Iris pigment epithelial cell (primary cell): ENCODE measurements around the gene SPAG17.

Experiments used
- DNase-seq: peaks from one replicate; pipeline ENCODE4 v3.0.0-alpha.2; 2011; ENCODE audit warnings: low read depth

SPAG17 gene

GRCh38 chr1:118160806-118161205 is 24.2 kb downstream of the SPAG17 start:
- no peak for DNase-seq

DNA sequence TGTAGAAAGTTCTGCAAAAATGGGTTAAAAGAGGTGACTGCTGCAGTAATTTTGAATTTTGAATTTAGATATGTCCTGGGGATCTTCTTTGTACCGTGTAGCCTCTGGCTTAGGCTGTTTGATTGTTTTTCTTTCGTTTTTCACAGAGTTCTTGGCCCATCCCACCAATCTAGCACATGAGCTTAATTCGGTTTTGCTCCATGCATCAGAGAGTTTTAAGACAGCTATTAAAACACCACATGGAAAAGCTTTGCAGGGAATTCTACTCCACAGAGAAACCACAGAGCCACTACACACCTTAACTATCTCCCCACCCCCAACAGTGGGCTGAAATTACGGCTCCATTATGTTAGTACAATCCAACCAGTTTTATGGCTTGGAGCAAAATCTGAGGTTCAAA is 25.5 kb downstream of the SPAG17 start:
- no peak for DNase-seq

GRCh38 chr1:118158924-118159323 is 26.1 kb downstream of the SPAG17 start:
- DNase-seq = peak; percentile 64

DNA sequence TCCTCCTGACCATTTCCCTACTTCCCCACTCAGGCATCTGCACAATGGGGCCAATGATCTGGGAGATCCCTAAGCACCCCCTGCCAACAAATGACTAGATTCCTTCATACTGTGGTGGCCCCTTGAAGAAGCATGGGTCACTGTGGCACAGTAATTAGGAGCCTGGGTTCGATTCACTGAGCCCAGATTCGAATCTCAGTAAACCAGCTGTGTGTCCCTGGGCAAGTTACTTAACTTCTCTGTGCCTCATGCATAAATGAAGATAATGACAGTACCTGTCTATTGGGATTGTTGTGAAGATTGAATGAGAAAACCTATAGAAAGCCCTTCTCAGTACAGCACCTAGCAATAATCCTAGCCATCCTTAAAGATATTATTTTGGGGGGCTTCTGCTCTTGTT is 27.5 kb downstream of the SPAG17 start:
- DNase-seq = no peak

- no peak for DNase-seq
Observed at GRCh38 chr1:118155106-118155505, 29.9 kb downstream of the SPAG17 start.

GRCh38 chr1:118154220-118154619 is 30.8 kb downstream of the SPAG17 start:
- DNase-seq = peak; percentile 3

- peak; percentile 64 for DNase-seq
Observed at GRCh38 chr1:118151312-118151937, 33.6 kb downstream of the SPAG17 start.

GRCh38 chr1:118149799-118150198 is 35.2 kb downstream of the SPAG17 start:
- DNase-seq = no peak

- DNase-seq = peak; percentile 16
Observed at GRCh38 chr1:118148034-118148433, 37.0 kb downstream of the SPAG17 start.

GRCh38 chr1:118147522-118147921 is 37.5 kb downstream of the SPAG17 start:
- peak; percentile 51 for DNase-seq

DNA sequence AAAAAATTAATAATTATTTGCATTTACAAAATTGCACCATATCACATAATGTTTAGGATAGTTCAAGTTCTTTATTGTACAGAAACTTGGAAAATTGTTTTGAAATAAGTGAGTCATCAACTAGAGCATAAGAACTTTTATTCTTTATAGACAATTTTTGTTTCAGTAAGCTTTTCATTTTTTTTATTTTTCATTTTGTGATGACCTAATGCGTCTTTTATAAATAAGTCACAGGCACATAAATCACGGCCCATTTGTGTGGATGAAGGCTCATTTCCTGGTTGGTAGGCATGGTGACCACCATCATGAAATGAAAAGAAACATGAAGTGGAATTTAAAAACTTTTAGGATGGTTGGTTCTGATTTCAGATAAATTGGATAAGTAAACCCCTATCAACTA is 39.3 kb downstream of the SPAG17 start:
- no peak for DNase-seq

DNA sequence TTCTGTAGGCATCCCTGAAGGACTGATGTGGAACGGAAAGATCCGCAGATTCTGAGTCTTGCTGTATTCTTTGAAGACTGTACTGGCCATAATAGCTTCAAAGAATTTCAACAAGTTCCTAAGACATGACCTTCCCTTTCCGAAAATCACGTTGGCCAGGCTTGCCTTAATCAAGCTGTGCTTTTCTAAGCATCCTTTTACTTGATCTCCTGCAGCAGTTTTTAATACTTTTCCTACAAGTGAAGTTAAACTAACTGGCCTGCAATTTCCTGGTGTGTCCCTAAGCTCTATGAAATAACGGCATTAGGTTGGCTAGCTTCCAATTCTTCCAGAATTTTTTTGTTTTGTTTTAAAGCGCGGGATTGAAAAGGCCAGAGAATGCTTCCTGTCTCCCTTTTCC is 40.3 kb downstream of the SPAG17 start:
- no peak for DNase-seq

GRCh38 chr1:118143831-118144230 is 41.2 kb downstream of the SPAG17 start:
- DNase-seq = no peak

DNA sequence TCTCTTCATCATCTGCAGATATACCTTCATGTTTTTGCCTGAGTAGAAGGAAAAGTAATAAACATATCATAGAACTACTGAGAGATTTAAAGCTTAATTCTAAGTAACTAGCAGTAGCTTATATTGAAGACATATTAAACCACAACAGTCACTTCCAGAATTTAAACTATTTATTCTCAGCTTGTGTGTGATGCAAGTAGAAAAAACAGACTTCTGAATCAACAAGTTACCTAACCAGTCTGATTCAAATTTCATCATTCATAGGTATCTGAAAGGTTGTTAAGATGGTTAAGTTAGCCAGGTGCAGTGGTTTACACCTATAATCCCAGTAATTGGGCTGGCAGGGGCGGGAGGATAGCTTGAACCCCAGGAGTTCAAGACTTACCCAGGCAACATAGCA is 41.9 kb downstream of the SPAG17 start:
- DNase-seq = no peak

DNA sequence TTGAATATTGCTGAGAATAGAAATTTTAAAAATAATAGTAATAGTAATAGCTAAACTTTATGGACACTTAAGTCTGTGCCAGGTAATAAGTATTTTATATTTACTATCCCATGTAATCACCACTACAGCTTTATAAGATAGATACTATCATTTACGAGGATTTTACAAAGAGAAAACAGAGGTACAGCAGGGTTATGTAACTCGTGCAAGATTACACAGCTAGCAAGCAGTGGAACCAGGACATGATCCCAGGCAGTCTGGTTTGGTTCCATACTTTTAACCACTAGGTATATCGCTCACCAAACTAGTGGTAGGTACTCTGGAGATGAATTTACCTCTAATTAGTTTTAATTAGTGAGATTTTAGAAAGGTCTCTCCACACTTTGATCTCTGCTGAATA is 42.5 kb downstream of the SPAG17 start:
- DNase-seq = no peak

- no peak for DNase-seq
Observed at GRCh38 chr1:118137900-118138299, 47.1 kb downstream of the SPAG17 start.

- peak; percentile 57 for DNase-seq
Observed at GRCh38 chr1:118136187-118136941, 48.7 kb downstream of the SPAG17 start.

DNA sequence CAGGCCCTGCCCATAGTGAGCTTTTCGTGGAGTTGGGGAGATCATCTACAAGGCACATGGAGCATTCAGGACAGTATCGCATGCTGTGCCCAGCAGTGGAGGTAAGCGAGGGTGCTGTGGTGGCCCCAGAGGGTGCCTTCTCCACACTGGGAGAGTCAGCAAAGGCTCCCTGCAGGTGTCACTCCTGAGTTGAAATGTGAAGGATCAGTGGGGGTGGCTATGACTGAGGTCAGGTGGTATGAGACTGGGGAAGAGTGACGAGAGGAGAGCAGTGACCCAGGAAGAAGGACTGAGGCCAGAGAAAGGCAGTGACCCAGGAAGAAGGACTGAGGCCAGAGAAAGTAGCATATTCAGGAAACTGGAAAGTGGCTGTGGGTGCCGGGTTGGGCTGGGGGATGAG is 53.0 kb downstream of the SPAG17 start:
- DNase-seq = no peak

- DNase-seq = no peak
Observed at GRCh38 chr1:118128761-118129160, 56.3 kb downstream of the SPAG17 start.

DNA sequence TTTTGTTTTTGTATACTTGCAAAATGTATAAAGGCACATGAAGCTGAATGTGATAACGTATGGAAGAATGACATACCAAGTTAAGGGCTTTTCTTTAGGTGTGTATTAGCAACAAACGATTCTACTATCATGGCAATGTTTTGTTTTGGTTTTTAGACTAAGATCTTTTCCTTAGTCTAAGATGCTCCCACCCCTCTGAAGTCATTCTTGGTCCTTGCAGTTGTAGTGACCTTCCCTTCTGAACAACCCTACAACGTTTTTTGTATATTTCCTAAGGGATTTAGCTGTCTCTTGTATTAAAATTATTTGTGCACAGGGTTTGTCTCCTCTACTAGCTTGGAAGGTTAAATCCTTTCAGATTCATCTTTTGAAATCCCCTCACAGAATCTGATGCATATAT is 61.0 kb downstream of the SPAG17 start:
- DNase-seq = no peak

DNA sequence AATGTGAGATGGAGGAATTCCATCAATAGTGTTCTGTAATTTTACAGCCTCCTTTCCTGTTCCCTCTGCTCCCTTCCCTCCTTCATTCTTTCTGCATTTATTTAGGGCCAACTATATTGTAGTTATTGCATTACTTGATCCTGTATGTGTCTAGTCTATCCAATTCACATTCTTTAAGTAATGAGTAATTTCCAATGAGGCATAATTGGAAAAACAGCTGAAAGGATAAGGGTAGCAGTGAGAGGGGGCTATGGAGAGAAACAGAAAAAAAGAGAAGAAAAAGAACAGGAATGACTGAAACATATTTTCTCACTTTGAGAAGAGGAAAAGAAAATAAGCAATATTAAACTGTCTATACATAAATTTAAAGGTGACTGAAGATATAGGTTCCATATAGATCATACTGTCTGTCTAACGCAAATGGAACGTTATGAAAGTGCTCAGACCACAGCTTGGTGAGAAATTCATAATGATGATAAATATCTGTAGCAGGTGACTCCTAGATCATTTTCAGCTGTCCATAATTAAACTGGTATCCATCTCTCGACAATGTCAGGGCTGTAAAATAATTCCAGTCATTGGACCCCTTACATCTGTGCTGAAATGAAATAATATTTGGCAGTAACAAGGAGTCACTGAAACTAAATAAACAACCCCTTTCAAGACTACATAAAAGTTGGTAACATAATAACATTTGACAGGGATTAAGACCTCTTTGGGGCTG is 61.8 kb downstream of the SPAG17 start:
- DNase-seq = no peak

- DNase-seq = no peak
Observed at GRCh38 chr1:118122234-118123004, 62.6 kb downstream of the SPAG17 start.
